HG02970 (cell line): ENCODE data around the gene IL27RA.
"Not testable (repeated sequence)": the region's sequence is repeated elsewhere in the genome, so short reads cannot be mapped to it uniquely, and the experiment has no call there.

Experiments
- ATAC-seq: cut with Tn5 transposase; IDR thresholded peaks from one replicate; pipeline ENCODE4 v1.9.1; 2021; ENCODE audit warnings: mild to moderate bottlenecking, moderate library complexity, moderate number of reproducible peaks; ENCODE audit not compliant: unreplicated experiment, low FRiP score

Gene IL27RA

GRCh38 chr19:13998426-13998825 is 33.1 kb upstream of the IL27RA start:
- ATAC-seq = no peak

- no peak for ATAC-seq
Observed at GRCh38 chr19:13999085-13999484, 32.5 kb upstream of the IL27RA start.

GRCh38 chr19:14000691-14001375 is 30.7 kb upstream of the IL27RA start:
- no peak for ATAC-seq

GRCh38 chr19:14002571-14003250 is 28.9 kb upstream of the IL27RA start:
- ATAC-seq = no peak

- ATAC-seq = no peak
Observed at GRCh38 chr19:14003251-14004055, 28.1 kb upstream of the IL27RA start.

GRCh38 chr19:14004619-14005348 is 26.8 kb upstream of the IL27RA start:
- ATAC-seq = no peak

- ATAC-seq = peak; percentile 43
Observed at GRCh38 chr19:14005349-14006084, 26.0 kb upstream of the IL27RA start.

GRCh38 chr19:14006085-14006765 is 25.3 kb upstream of the IL27RA start, which contains the start of gene RFX1:
TSS of gene RFX1 (minus strand) at chr19:14006320. CDS start at chr19:13993843, 12,477 bp downstream.
- ATAC-seq = peak; percentile 78

- ATAC-seq = peak; percentile 39
Observed at GRCh38 chr19:14006766-14007562, 24.6 kb upstream of the IL27RA start.

- no peak for ATAC-seq
Observed at GRCh38 chr19:14012378-14012915, 19.1 kb upstream of the IL27RA start.

GRCh38 chr19:14015524-14016035 is 16.0 kb upstream of the IL27RA start:
- peak; percentile 63 for ATAC-seq

- ATAC-seq = no peak
Observed at GRCh38 chr19:14019100-14019499, 12.5 kb upstream of the IL27RA start.

GRCh38 chr19:14019739-14020138 is 11.8 kb upstream of the IL27RA start:
- not testable (repeated sequence) for ATAC-seq

GRCh38 chr19:14021474-14021873 is 10.1 kb upstream of the IL27RA start:
- ATAC-seq = no peak

- no peak for ATAC-seq
Observed at GRCh38 chr19:14022469-14022868, 9.1 kb upstream of the IL27RA start.

- ATAC-seq = no peak
Observed at GRCh38 chr19:14023404-14024235, 7.9 kb upstream of the IL27RA start.

GRCh38 chr19:14026652-14027192 is 4.8 kb upstream of the IL27RA start:
- not testable (repeated sequence) for ATAC-seq
